ENCODE results near the gene JCHAIN. TPM values are rescaled to one million over a fixed set of nuclear protein-coding genes. Genes with fewer than 3 reads are reported as not detected.
"Not testable (repeated sequence)": the region's sequence is repeated elsewhere in the genome, so short reads cannot be mapped to it uniquely, and the experiment has no call there.

Gene JCHAIN
- total and polyA plus RNA-seq, 2 of the 8 experiments (the other 6 are each of a cell fraction or from before 2014, with no cell fraction given): not detected

- H2BK15ac ChIP-seq (ENCODE audit: low read length); H3K79me2 ChIP-seq (ENCODE audit: control insufficient read depth in 1 of 2, insufficient read depth in 2 of 2, low read length in 2 of 2); H2AK5ac ChIP-seq (ENCODE audit: low read depth, low read length); H3K27ac ChIP-seq (ENCODE audit: low read depth, low read length); H3K36me3 ChIP-seq (ENCODE audit: control insufficient read depth in 2 of 4, insufficient read depth in 4 of 4, low read length in 3 of 4); H3K23ac ChIP-seq (ENCODE audit: insufficient read length); H3K56ac ChIP-seq (replicated peaks; ENCODE audit: insufficient read length, low read depth, low read length); H2BK5ac ChIP-seq (ENCODE audit: low read depth, low read length); H3K14ac ChIP-seq (ENCODE audit: insufficient read length); H4K8ac ChIP-seq (ENCODE audit: extremely low read depth, insufficient read depth, low read length); H2BK12ac ChIP-seq (ENCODE audit: low read depth, low read length); H3K18ac ChIP-seq (ENCODE audit: extremely low read depth, low read length); H2BK120ac ChIP-seq (replicated peaks; ENCODE audit: low read depth, low read length); H3K4ac ChIP-seq (replicated peaks; ENCODE audit: insufficient read length, low read depth, low read length); H4K5ac ChIP-seq (ENCODE audit: insufficient read length, low read depth, low read length); H3K9me3 ChIP-seq (ENCODE audit: insufficient read depth in 2 of 2, low read depth in 1 of 2, low read length in 1 of 2); H4K91ac ChIP-seq (replicated peaks; ENCODE audit: insufficient read length, low read length); DNase-seq (ENCODE audit: low read depth in 1 of 2, low spot score in 2 of 2); H2BK20ac ChIP-seq (ENCODE audit: low read length); H3K4me3 ChIP-seq (ENCODE audit: extremely low read depth in 1 of 4, insufficient read depth in 2 of 4, low read depth in 3 of 4, low read length in 4 of 4); POLR2A ChIA-PET (ENCODE audit: partially characterized antibody); H3K23me2 ChIP-seq (ENCODE audit: low read depth, low read length); FAIRE-seq; H4K20me1 ChIP-seq (replicated peaks in 1 of 2; ENCODE audit: control insufficient read depth in 1 of 2, insufficient read depth in 2 of 2, low read length in 2 of 2); H3K9ac ChIP-seq (replicated peaks in 1 of 4; ENCODE audit: extremely low read depth in 1 of 4, low read depth in 3 of 4, low read length in 3 of 4); H3K79me1 ChIP-seq (ENCODE audit: low read depth, low read length); H3K27me3 ChIP-seq (replicated peaks in 1 of 4; ENCODE audit: control insufficient read depth in 3 of 4, extremely low read depth in 1 of 4, insufficient read depth in 3 of 4, low read length in 3 of 4); H3K4me2 ChIP-seq (ENCODE audit: insufficient read depth in 1 of 2, low read depth in 2 of 2, low read length in 2 of 2); H3K4me1 ChIP-seq (replicated peaks in 1 of 4; ENCODE audit: control insufficient read depth in 3 of 4, insufficient read depth in 4 of 4, low read length in 3 of 4): not testable (repeated sequence)
- CTCF ChIA-PET (ENCODE audit: partially characterized antibody): interaction anchor here (0.9 kb wide), 1 partner anchor 455 kb away, joined by 3 read pairs; no protein-coding TSS in a partner anchor
- WGBS, 2 experiments (ENCODE audit: extremely low coverage in 1 of 2, insufficient coverage in 1 of 2, insufficient read length in 1 of 2, insufficient replicate concordance in 2 of 2, low coverage in 1 of 2, low lambda C conversion rate in 2 of 2, missing lambda C conversion rate in 1 of 2): 91% methylated on average over 5 of the region's 5 CpGs; no CpG with 5 or more reads in 1 of the 2 experiments
- H2AFZ ChIP-seq (ENCODE audit: low read length): 0 out of 2 replicates have a peak overlapping the region, but pooled peaks have one; percentile 41
These were observed 4.9 kb downstream of the JCHAIN start for GRCh38 chr4:70661309-70661922.

Measured in H1 (cell line).